Ascending aorta (tissue), 2 donors: Measurements from ENCODE around the gene CCSER1. TPM values are rescaled to one million over a fixed set of nuclear protein-coding genes. Genes with fewer than 3 reads are reported as not detected.

ENCODE experiments used
- DNase-seq, 2 donors: peaks; one replicate each; pipeline ENCODE4 v3.0.0-alpha.2; 2019; ENCODE audit warnings: low spot score in 2 of 2
- H3K27ac ChIP-seq, 2 donors: fragments of 200-600 bp; sonication (generic); one replicate each; pipeline ENCODE4 v1.5.1; 2016 to 2017; ENCODE audit warnings: mild to moderate bottlenecking in 1 of 2
- H3K27me3 ChIP-seq: fragments of 200-600 bp; sonication (generic); one replicate; pipeline ENCODE4 v1.5.1; 2017
- H3K36me3 ChIP-seq, 2 donors: fragments of 200-600 bp; sonication (generic); one replicate each; pipeline ENCODE4 v1.5.1; 2016
- H3K4me1 ChIP-seq, 2 donors: fragments of 200-600 bp; sonication (generic); one replicate each; pipeline ENCODE4 v1.5.1; 2016 to 2017; ENCODE audit warnings: mild to moderate bottlenecking in 1 of 2
- H3K4me3 ChIP-seq, 2 donors: fragments of 200-600 bp; sonication (generic); one replicate each; pipeline ENCODE4 v1.5.1; 2016 to 2017; ENCODE audit warnings: mild to moderate bottlenecking in 1 of 2
- H3K9me3 ChIP-seq, 2 donors: fragments of 200-600 bp; sonication (generic); one replicate each; pipeline ENCODE4 v1.5.1; 2016
- CTCF ChIP-seq, 3 experiments: fragments of 200-600 bp in 2 of 3; fragments of 450-650 bp in 1 of 3; sonication (generic) in 2 of 3; IDR thresholded peaks; one replicate each; pipeline ENCODE4 v1.5.1; 2016 to 2019; ENCODE audit warnings: antibody characterized with exemption in 3 of 3, mild to moderate bottlenecking in 1 of 3, moderate library complexity in 1 of 3
- intact Hi-C: fragments of 100-400 bp; cut with DNase I; formaldehyde crosslinking; loops from one replicate; pipeline ENCODE4 v1.15.1; 2023
- total RNA-seq: library from RNA; depleted of rRNA; stranded (reverse); fragments of >200 nt; gene quantifications from one replicate; pipeline ENCODE4 v1.1.0, GENCODE V29; 2016

Gene CCSER1
- total RNA-seq, 1 donor from 2014 or later = 8.9 TPM

- intact Hi-C loops = no loop called here
- Histone ChIP-seq H3K27me3 (no peaks in the 10 kb centered on the region), H3K9me3 (no peaks in the 10 kb centered on the region), H3K36me3 (no peaks in the 10 kb centered on the region), H3K4me1 (no peaks in the 10 kb centered on the region), H3K4me3 (no peak overlapping the region), H3K27ac (no peak overlapping the region)
- no peak for DNase-seq
- TF ChIP-seq CTCF (IDR thresholded peaks at IDR 0.05) = no peak
These were observed 401.4 kb downstream of the CCSER1 start for GRCh38 chr4:90528551-90528950.

GRCh38 chr4:90536408-90536807 lies 409.2 kb downstream of the CCSER1 start:
- DNase-seq = no peak
- TF ChIP-seq CTCF (IDR thresholded peaks at IDR 0.05) = no peak
- H3K9me3 ChIP-seq = no peaks in the 10 kb centered on the region
- intact Hi-C loops = no loop called here
- no peaks in the 10 kb centered on the region for H3K36me3 ChIP-seq
- H3K27me3 ChIP-seq = no peaks in the 10 kb centered on the region
- no peak overlapping the region for H3K4me3 ChIP-seq
- no peak overlapping the region for H3K27ac ChIP-seq
- H3K4me1 ChIP-seq = no peaks in the 10 kb centered on the region

GRCh38 chr4:90537491-90537890 lies 410.3 kb downstream of the CCSER1 start:
- Histone ChIP-seq H3K27ac (no peak overlapping the region), H3K4me1 (no peaks in the 10 kb centered on the region), H3K27me3 (no peaks in the 10 kb centered on the region), H3K4me3 (no peak overlapping the region), H3K9me3 (no peaks in the 10 kb centered on the region), H3K36me3 (no peaks in the 10 kb centered on the region)
- TF ChIP-seq CTCF (IDR thresholded peaks at IDR 0.05) = no peak
- intact Hi-C loops = no loop called here
- DNase-seq = no peak

- Histone ChIP-seq H3K27me3 (no peaks in the 10 kb centered on the region), H3K36me3 (no peaks in the 10 kb centered on the region), H3K4me3 (no peak overlapping the region), H3K4me1 (no peaks in the 10 kb centered on the region), H3K27ac (no peak overlapping the region), H3K9me3 (no peaks in the 10 kb centered on the region)
- no peak for TF ChIP-seq CTCF (IDR thresholded peaks at IDR 0.05)
- intact Hi-C loops = no loop called here
- no peak for DNase-seq
These were observed 413.3 kb downstream of the CCSER1 start for GRCh38 chr4:90540536-90540935.

GRCh38 chr4:90542216-90542615 lies 415.0 kb downstream of the CCSER1 start:
- no peak for DNase-seq

More at GRCh38 chr4:90542216-90542615, 415.0 kb downstream of the CCSER1 start:
- no peaks in the 10 kb centered on the region for H3K9me3 ChIP-seq
- no peaks in the 10 kb centered on the region for H3K4me1 ChIP-seq
- no peak for TF ChIP-seq CTCF (IDR thresholded peaks at IDR 0.05)
- no peaks in the 10 kb centered on the region for H3K27me3 ChIP-seq
- intact Hi-C loops = no loop called here
- H3K4me3 ChIP-seq = no peak overlapping the region
- no peak overlapping the region for H3K27ac ChIP-seq
- H3K36me3 ChIP-seq = no peaks in the 10 kb centered on the region
